HepG2 (cell line): Measurements from ENCODE around the gene NLRX1. TPM values are rescaled to one million over a fixed set of nuclear protein-coding genes. Genes with fewer than 3 reads are reported as not detected.

Experiments
- ATF1 ChIP-seq: IDR thresholded peaks from 2 replicates; pipeline ENCODE4 v1.6.1; 2016; ENCODE audit warnings: mild to moderate bottlenecking, control low read depth
- ATF7-NPFF ChIP-seq: sonication (generic); formaldehyde crosslinking; IDR thresholded peaks from 2 replicates; pipeline ENCODE4 v1.8.1; 2023; ENCODE audit warnings: mild to moderate bottlenecking, low read depth, missing genetic modification reagents, moderate library complexity
- GABPA ChIP-seq, 2 experiments: IDR thresholded peaks; 2 replicates each; pipeline ENCODE4 v1.6.1; 2011 to 2016; ENCODE audit warnings: low read depth in 2 of 2, low read length in 1 of 2, missing biosample characterization in 1 of 2, missing genetic modification characterization in 1 of 2
- GTF2F1 ChIP-seq: fragments of 150-350 bp; IDR thresholded peaks from 2 replicates; pipeline ENCODE4 v1.6.1; 2014; ENCODE audit warnings: low read length
- HMG20B ChIP-seq: conservative IDR thresholded peaks from 2 replicates; pipeline ENCODE4 v1.6.1; 2016; ENCODE audit warnings: missing genetic modification reagents, missing compliant biosample characterization
- HNRNPL ChIP-seq: fragments of 200-400 bp; formaldehyde crosslinking; IDR thresholded peaks from 2 replicates; pipeline ENCODE4 v1.6.1; 2017; ENCODE audit warnings: mild to moderate bottlenecking, low read depth, low read length
- PTBP1 ChIP-seq: fragments of 200-400 bp; formaldehyde crosslinking; IDR thresholded peaks from 2 replicates; pipeline ENCODE4 v1.6.1; 2018; ENCODE audit warnings: low read length, low read depth; ENCODE audit not compliant: poor library complexity, severe bottlenecking
- RNF219 ChIP-seq: sonication (generic); formaldehyde crosslinking; IDR thresholded peaks from 2 replicates; pipeline ENCODE4 v1.5.0; 2020; ENCODE audit warnings: mild to moderate bottlenecking, missing genetic modification reagents
- RORA ChIP-seq: sonication (generic); formaldehyde crosslinking; IDR thresholded peaks from 2 replicates; pipeline ENCODE4 v1.5.0; 2020; ENCODE audit warnings: mild to moderate bottlenecking, missing genetic modification reagents, moderate library complexity
- SMAD1 ChIP-seq: sonication (generic); formaldehyde crosslinking; IDR thresholded peaks from 2 replicates; pipeline ENCODE4 v1.4.0; 2020; ENCODE audit warnings: missing genetic modification reagents, low read depth, mild to moderate bottlenecking, borderline replicate concordance
- SMARCC2 ChIP-seq: fragments of 450-650 bp; IDR thresholded peaks from 2 replicates; pipeline ENCODE4 v1.6.1; 2017; ENCODE audit warnings: antibody characterized with exemption, mild to moderate bottlenecking
- TRIM22 ChIP-seq: fragments of 450-650 bp; IDR thresholded peaks from 2 replicates; pipeline ENCODE4 v1.6.1; 2017
- ZBTB46 ChIP-seq: sonication (generic); formaldehyde crosslinking; IDR thresholded peaks from 2 replicates; pipeline ENCODE4 v1.4.0; 2020; ENCODE audit warnings: mild to moderate bottlenecking, missing genetic modification reagents, borderline replicate concordance
- ZEB1 ChIP-seq: IDR thresholded peaks from 2 replicates; pipeline ENCODE4 v1.6.1; 2012; ENCODE audit warnings: mild to moderate bottlenecking, low read depth, inconsistent platforms; ENCODE audit not compliant: insufficient replicate concordance
- ZFP62 ChIP-seq: sonication (generic); formaldehyde crosslinking; IDR thresholded peaks from 2 replicates; pipeline ENCODE4 v1.4.0; 2020; ENCODE audit warnings: missing genetic modification reagents
- ZNF431 ChIP-seq: sonication (generic); formaldehyde crosslinking; IDR thresholded peaks from 2 replicates; pipeline ENCODE4 v1.9.0; 2022; ENCODE audit warnings: missing genetic modification reagents, low read depth, mild to moderate bottlenecking, borderline replicate concordance
- ZNF547 ChIP-seq: sonication (generic); formaldehyde crosslinking; IDR thresholded peaks from 2 replicates; pipeline ENCODE4 v1.5.1; 2020; ENCODE audit warnings: mild to moderate bottlenecking, missing genetic modification reagents
- ZNF564 ChIP-seq: sonication (generic); formaldehyde crosslinking; IDR thresholded peaks from 2 replicates; pipeline ENCODE4 v1.8.1; 2023; ENCODE audit warnings: mild to moderate bottlenecking, missing genetic modification reagents
- ZNF609 ChIP-seq: sonication (generic); formaldehyde crosslinking; IDR thresholded peaks from 2 replicates; pipeline ENCODE4 v1.4.0; 2020; ENCODE audit warnings: mild to moderate bottlenecking, missing genetic modification reagents, borderline replicate concordance
- polyA plus RNA-seq, 8 experiments: library from polyadenylated mRNA; depleted of rRNA in 3 of 8; stranded (reverse) in 7 of 8; unstranded in 1 of 8; fragments of >200 nt; fragmentation: Illumina TruSeq in 4 of 8; extraction: Trizol in 4 of 8; gene quantifications; 2 replicates each; pipeline versions ENCODE4 v1.2.1 to v1.2.3, GENCODE V29; 2011 to 2016; ENCODE audit warnings: low read depth in 4 of 8, missing spikeins in 1 of 8, mixed read lengths in 1 of 8; ENCODE audit not compliant: insufficient read depth in 1 of 8
- total RNA-seq, 5 experiments: library from RNA; depleted of rRNA; stranded (reverse); fragments of >200 nt; fragmentation: Illumina TruSeq; extraction: Trizol; gene quantifications; 2 replicates each; pipeline ENCODE4 v1.2.3, GENCODE V29; 2016; ENCODE audit warnings: low read depth in 1 of 5

The NLRX1 gene
- total and polyA plus RNA-seq, 2 of the 13 experiments (the other 11 are each of a cell fraction or from before 2014, with no cell fraction given), result 8.7 to 11.0 TPM

GRCh38 chr11:119121008-119121810 lies 47.3 kb upstream of the NLRX1 start, which contains the start of gene HINFP (continued):
- TF ChIP-seq RNF219 (CRISPR knock-in tag) (no peak), GABPA (IDR thresholded peaks at IDR 0.05; ENCODE audit: low read depth, low read length) (peak; percentile 81), GABPA (CRISPR knock-in tag; IDR thresholded peaks at IDR 0.05; ENCODE audit: low read depth) (peak; percentile 93), ZNF609 (no peak), ATF7-NPFF (CRISPR knock-in tag) (peak; percentile 82; the same call in 1 of the 2 replicates), TRIM22 (no peak), SMARCC2 (no peak), GTF2F1 (no peak), ZEB1 (no peak), ZNF547 (peak; percentile 59; the same call in 1 of the 2 replicates), ATF1 (CRISPR knock-in tag) (peak; percentile 40; the same call in 1 of the 2 replicates), ZBTB46 (CRISPR knock-in tag) (no peak), SMAD1 (CRISPR knock-in tag) (no peak), HNRNPL (no peak), PTBP1 (no peak), RORA (CRISPR knock-in tag) (no peak), ZNF431 (no peak), HMG20B (CRISPR knock-in tag) (no peak), ZFP62 (no peak), ZNF564 (no peak)
